ENCODE results near the gene MYBPC2.

DNA sequence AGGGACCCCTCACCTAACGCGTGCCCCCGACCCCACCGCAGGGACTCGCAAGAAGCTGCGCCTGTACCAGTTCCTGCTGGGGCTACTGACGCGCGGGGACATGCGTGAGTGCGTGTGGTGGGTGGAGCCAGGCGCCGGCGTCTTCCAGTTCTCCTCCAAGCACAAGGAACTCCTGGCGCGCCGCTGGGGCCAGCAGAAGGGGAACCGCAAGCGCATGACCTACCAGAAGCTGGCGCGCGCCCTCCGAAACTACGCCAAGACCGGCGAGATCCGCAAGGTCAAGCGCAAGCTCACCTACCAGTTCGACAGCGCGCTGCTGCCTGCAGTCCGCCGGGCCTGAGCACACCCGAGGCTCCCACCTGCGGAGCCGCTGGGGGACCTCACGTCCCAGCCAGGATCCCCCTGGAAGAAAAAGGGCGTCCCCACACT, 4.7 kb upstream of the MYBPC2 start:
- no peak for TF ChIP-seq EZH2 (IDR thresholded peaks at IDR 0.05; ENCODE audit: insufficient read depth, poor library complexity, severe bottlenecking)
- no peak for TF ChIP-seq EZH2phosphoT487 (IDR thresholded peaks at IDR 0.05; ENCODE audit: insufficient read depth, low read depth)

All from GM23248 (cell line).